HFF-Myc (cell line): ENCODE data around the gene PCDHGA5.
"Not testable (repeated sequence)": the region's sequence is repeated elsewhere in the genome, so short reads cannot be mapped to it uniquely, and the experiment has no call there.

Experiments used
- DNase-seq: peaks from one replicate; pipeline ENCODE4 v3.0.0-alpha.2; 2011; ENCODE audit warnings: low read depth; ENCODE audit errors: extremely low read depth
- H3K4me3 ChIP-seq: replicated peaks from 2 replicates; pipeline ENCODE4 v1.5.1; 2011; ENCODE audit warnings: low read depth, mild to moderate bottlenecking, control low read depth, low read length
- TF ChIP-seq, protein P1 (sequence below): IDR thresholded peaks from 2 replicates; pipeline ENCODE4 v1.5.1; 2012; ENCODE audit warnings: mild to moderate bottlenecking, low read depth, low read length, control low read depth; ENCODE audit errors: missing control alignments

PCDHGA5 gene

DNA sequence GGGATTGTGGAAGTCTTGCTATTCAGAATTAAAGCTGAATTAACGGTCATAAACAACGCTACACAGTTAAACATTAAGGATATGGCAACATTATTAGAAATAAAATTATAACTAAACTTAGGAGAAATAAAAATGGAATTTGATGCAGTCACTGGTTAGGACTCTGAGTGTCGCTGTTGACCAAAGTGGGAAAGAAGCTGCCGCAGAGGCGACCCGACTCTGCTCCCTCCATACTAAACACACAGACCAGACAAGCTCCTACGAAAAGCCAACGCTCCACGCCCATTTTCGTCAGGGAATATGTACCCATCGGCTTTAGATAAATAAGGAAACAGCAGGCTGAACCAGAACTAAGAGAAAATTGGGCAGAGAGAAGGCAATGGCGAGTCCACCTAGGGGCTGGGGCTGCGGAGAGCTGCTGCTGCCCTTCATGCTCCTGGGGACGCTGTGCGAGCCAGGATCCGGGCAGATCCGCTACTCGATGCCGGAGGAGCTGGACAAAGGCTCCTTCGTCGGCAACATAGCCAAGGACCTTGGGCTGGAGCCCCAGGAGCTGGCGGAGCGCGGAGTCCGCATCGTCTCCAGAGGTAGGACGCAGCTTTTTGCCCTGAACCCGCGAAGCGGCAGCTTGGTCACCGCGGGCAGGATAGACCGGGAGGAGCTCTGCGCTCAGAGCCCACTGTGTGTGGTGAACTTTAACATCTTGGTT, at the start of gene PCDHGA5:
Gene PCDHGA5 (plus strand): TSS at position 211 of the 709 bp plus-strand sequence. CDS start 169 bp downstream, at position 380.
- TF ChIP-seq, protein P1, sequence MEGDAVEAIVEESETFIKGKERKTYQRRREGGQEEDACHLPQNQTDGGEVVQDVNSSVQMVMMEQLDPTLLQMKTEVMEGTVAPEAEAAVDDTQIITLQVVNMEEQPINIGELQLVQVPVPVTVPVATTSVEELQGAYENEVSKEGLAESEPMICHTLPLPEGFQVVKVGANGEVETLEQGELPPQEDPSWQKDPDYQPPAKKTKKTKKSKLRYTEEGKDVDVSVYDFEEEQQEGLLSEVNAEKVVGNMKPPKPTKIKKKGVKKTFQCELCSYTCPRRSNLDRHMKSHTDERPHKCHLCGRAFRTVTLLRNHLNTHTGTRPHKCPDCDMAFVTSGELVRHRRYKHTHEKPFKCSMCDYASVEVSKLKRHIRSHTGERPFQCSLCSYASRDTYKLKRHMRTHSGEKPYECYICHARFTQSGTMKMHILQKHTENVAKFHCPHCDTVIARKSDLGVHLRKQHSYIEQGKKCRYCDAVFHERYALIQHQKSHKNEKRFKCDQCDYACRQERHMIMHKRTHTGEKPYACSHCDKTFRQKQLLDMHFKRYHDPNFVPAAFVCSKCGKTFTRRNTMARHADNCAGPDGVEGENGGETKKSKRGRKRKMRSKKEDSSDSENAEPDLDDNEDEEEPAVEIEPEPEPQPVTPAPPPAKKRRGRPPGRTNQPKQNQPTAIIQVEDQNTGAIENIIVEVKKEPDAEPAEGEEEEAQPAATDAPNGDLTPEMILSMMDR = no peak
- DNase-seq = no peak
- no peak within 1 kb of the TSS for H3K4me3 ChIP-seq

DNA sequence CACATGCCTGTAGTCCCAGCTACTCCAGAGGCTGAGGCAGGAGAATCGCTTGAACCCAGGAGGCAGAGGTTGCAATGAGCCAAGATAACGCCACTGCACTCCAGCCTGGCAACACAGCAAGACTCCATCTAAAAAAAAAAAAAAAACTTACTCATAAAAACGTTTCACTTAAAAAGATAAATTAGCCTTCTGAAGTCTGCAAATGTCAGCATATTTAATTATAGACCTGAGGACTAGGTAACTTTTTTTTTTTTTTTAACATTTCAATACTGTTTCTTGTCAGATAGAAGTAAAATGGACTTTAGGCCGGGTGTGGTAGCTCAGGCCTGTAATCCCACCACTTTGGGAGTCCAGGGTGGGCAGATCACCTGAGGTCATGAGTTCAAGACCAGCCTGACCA, 47.0 kb upstream of the PCDHGA5 start:
- DNase-seq, H3K4me3 ChIP-seq: not testable (repeated sequence)

DNA sequence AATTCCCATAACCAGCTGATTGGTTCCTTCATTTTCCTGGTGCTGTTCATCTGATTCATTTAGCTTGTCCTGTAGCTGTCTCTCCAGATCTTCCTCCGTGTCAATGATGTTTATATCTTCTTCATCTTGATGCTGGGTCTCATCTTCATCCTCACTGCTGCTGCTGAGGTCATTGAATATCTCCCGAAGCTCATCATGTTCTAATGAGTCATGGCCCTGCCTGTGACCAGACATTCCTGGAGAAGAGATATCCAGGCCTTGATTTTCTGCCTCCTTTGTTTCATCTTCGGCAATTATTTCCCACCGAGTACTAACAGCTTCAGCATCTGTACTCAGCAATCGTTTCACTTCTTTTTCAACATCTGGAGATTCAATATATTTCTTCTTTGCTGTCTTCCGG, 44.8 kb upstream of the PCDHGA5 start:
- H3K4me3 ChIP-seq = no peak overlapping the region; the same call in 1 of the 2 replicates
- TF ChIP-seq, protein P1 = no peak
- no peak for DNase-seq

DNA sequence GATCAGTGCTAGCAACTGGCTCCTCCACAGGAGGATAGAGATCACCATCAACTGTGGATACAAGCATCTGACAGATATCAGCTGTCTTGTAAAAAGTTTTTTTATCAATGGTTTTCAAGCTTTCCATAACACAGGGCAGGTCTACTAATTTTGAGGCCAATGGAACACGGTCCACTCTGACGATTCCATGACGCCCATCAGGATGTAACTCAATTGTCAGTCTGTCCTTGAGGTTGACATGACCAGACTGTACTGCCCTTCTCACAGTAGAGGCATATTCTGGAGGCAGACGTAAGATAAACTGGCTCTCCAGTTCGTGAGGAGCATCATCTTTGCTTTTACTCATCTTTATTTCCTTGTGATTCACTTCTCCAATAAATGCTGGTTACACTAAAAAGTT, 44.3 kb upstream of the PCDHGA5 start:
- H3K4me3 ChIP-seq = peak overlapping the region; percentile 91
- DNase-seq = no peak
- TF ChIP-seq, protein P1 = no peak

DNA sequence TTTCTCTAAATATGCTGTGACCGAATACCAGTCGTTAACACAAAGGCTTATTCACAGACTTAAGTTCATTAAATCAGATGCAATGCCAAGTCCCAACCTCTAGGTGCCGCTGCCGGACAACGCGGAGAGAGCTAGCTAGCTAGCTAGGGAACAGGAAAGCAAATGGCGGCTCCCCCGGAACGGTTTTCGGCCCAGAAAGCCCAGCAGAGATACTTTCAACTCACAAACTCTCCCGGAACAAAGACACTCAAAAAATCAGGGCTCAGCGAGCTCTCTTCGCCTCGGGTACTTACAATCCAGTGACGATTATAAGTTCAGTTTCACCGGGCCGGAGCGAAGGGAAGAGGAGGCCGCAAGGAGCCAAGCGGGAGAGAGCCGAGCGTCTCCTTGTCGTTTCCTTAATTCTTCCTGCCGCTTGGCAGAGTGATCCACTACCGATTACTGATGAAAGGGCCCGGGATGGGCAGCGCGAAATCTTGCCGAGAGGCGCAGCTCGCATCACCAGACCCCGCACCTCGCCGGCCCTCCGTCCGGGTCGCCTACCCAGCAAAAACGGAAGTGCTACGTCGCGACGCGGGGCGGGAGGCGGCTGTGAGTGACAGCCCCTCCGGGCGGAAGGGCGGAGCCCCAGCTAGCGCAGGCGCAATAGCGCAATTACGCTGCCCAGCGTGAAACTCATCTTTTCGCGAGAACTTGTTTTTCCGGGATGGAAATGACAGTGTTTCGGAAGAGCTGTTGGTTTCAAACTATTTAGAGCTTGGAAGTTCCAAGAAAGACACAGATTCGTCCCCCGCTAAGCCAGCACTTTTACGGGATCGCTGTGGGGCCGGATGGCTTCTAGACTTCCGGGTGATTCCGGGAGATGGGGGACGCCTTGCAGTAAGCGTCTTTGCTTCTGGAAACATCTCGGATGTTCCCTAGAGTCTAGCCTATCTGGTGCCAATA, 43.5 kb upstream of the PCDHGA5 start, which contains the start of gene TAF7:
Gene TAF7 (minus strand): TSS at position 560 of the 945 bp plus-strand sequence. CDS start 740 bp downstream, outside the sequence.
- TF ChIP-seq, protein P1 = peak; percentile 83
- DNase-seq = peak; percentile 85

DNA sequence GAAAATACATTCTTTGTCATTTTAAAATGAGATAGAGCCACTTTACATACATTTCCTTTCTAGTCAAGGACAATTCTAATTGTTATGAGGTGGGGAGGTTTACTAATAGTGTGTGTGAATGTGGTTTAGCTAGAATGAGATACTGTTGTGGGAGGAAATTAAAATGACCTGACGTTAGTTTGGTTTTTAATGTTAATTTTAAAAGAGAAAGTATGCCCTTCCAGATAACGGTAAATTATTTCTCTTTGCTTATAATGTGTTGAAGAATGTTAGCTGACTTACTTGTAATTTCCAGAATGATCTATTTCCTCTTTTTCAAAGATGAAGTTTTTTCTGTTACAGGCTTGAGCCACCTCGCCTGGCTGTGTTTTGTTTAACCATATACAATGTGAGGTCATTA, 41.7 kb upstream of the PCDHGA5 start:
- DNase-seq = no peak
- TF ChIP-seq, protein P1 = no peak
- H3K4me3 ChIP-seq = no peak overlapping the region

More for the DNA sequence above, 43.5 kb upstream of the PCDHGA5 start, which contains the start of gene TAF7:
- H3K4me3 ChIP-seq = peak within 1 kb of the TSS; percentile 91
